Cortex of kidney (tissue), 1 donor: ENCODE measurements around the gene BTLA.
"Not testable (repeated sequence)": the region's sequence is repeated elsewhere in the genome, so short reads cannot be mapped to it uniquely, and the experiment has no call there.

Source experiments
- DNase-seq: peaks from one replicate; lab custom pipeline; 2025; lab: John Stamatoyannopoulos, UW

The BTLA gene

GRCh38 chr3:112491373-112491772 is 7.9 kb downstream of the BTLA start:
- no peak for DNase-seq

DNA sequence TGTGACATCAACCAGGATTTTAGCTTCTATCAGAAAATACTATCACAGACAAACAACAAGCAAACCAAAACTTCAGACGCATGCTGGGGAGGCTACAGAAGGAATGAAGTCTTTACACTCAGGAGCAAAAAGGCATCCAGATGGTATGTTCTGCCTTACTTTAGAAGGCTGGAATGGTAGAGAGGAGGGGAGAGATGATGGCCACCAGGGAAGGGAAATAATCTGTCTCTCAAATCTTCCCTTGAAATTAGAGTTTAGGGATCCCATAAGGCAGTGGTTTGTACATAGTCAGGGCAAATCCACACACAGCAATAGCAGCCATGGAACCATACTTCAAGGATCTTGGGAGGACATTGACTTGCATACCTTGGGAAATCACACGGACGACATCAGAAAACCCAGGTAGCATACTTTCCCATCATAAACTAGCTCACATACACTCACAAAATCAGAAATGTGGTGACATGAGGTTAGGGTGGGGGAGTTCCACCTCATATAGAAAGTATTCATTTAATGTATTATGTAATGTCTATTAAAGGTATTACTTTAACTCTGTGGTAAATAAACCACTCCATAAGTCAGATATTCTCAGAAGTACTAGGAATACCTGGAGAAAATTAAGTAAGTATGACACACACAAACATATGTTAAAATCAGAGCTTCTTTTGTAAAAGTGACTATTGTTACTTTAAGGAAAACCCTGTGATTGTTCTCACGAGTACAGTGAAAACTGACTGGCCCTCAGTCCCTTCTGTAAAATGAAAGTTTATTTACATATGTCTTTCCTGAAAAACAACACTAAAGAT is 9.4 kb downstream of the BTLA start:
- no peak for DNase-seq

DNA sequence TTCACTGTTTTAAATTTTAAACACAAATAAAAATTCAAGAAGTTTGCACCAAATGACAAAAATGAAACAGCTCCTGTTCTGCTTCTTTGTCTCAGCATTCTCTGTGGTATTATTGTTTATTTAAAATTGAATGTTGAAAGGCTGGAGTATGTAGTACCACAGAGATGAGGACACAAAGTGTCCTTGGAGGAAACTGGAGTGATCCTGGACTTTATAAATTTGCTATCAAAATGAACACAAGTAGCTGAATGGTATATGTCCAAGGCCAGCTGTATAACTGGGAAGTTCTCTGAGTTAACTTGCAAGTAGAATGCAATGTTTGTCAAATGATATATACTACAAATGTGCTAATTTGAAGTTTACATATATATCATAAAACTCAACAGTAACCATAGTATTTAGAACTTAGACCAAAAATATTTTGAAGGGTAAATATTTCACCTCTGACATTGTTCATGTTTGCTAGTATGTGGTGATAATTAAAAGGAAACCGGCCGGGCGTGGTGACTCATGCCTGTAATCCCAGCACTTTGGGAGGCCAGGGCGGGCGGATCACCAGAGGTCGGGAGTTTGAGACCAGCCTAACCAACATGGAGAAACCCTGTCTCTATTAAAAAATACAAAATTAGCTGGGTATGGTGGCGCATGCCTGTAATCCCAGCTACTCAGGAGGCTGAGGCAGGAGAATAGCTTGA is 12.3 kb downstream of the BTLA start:
- DNase-seq: no peak

DNA sequence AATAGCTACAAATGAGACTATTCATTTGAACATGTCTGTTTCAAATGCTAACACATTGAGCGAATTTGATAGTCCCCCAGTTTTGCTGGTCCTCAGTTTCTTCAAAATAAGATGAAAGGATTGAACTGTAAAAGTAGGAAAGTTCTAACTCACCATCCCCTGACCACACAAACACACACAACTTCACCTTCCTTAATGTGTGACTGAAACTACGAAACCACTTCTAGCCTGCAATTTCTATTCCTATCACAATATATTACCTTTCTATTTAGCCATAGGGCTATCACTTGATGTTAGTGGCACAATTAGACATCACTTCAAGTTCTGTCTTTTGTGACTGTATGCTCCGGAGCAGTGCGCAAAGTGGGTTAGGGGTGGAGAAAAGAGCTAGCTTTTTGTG is 14.9 kb downstream of the BTLA start:
- no peak for DNase-seq

GRCh38 chr3:112482675-112483074 is 16.6 kb downstream of the BTLA start:
- DNase-seq: no peak

GRCh38 chr3:112481302-112481721 is 18.0 kb downstream of the BTLA start:
- DNase-seq: no peak

GRCh38 chr3:112477891-112478290 is 21.4 kb downstream of the BTLA start:
- DNase-seq: no peak

- no peak for DNase-seq
Measured at GRCh38 chr3:112476346-112476745, 22.9 kb downstream of the BTLA start.

DNA sequence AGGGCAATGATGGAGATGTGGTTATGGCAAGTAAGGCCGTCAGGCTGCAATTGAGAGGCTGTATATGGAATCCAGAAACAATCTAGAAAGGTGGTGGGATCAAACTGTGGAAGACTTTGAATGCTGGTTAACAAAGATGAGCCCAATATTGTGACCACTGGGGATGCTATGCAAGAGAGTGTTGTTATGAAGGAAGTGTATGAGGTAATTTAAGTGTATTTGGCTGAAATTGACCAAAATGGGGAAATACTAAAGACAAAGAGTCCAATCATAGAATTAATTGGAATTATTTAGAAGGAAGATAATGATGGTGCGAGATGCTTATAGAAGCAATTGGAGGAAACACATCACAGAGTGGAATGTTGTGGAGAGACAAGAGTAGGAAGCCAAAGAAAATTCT is 24.5 kb downstream of the BTLA start:
- no peak for DNase-seq

GRCh38 chr3:112472691-112473090 is 26.6 kb downstream of the BTLA start:
- no peak for DNase-seq

GRCh38 chr3:112471596-112472325 is 27.5 kb downstream of the BTLA start:
- DNase-seq: no peak

- no peak for DNase-seq
Measured at GRCh38 chr3:112470788-112471187, 28.5 kb downstream of the BTLA start.

GRCh38 chr3:112469671-112470070 is 29.6 kb downstream of the BTLA start:
- no peak for DNase-seq

GRCh38 chr3:112467539-112467938 is 31.7 kb downstream of the BTLA start:
- no peak for DNase-seq

- DNase-seq: no peak
Measured at GRCh38 chr3:112466020-112466419, 33.3 kb downstream of the BTLA start.

DNA sequence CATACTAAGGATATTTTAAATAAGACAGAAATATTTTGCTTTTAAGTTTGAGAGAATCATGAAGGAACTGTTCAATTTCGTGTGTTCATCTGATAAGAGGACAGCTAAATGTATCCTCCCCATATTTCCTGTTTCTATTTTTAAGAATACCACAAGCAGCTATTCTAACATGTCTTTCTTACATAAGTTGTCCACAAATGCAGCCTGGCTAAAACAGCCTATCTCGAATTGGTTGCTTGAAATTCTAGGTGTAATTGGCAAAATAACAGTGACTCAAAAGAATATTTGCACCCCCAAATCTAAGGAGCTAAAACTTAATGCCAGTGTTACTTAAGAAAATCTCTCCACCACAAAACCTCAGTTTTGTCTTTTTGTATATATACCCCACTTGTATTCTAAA is 35.0 kb downstream of the BTLA start:
- DNase-seq: no peak

- no peak for DNase-seq
Measured at GRCh38 chr3:112463250-112463649, 36.0 kb downstream of the BTLA start.

GRCh38 chr3:112461787-112462186 is 37.5 kb downstream of the BTLA start:
- not testable (repeated sequence) for DNase-seq

- no peak for DNase-seq
Measured at GRCh38 chr3:112460519-112461195, 38.6 kb downstream of the BTLA start.

DNA sequence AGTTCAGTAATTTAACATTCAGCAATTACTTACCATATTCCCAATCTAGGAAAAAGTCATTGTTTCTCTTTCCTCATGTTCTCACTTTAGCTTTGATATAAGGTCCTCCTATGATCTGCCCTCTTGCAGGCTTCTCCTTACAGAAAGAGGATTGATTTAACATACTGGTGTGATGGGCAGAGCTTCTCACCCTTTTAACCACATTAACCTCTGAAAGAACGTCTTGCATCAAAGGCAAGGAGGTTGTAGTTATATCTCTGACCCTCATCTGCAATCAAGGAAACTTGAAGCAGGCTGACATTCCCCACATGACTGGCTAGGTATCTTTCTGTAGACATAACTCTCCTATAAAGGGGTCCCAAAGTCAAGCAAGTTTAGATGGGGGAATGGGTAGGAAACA is 39.5 kb downstream of the BTLA start:
- DNase-seq: no peak

GRCh38 chr3:112456147-112456546 is 43.1 kb downstream of the BTLA start:
- no peak for DNase-seq

GRCh38 chr3:112448939-112449338 is 50.3 kb downstream of the BTLA start:
- DNase-seq: no peak
